MM.1S (cell line): ENCODE data around the gene FGF12.
A peak's percentile ranks its signal among the peaks of the same experiment; 100 is the strongest.
"Not testable (repeated sequence)": the region's sequence is repeated elsewhere in the genome, so short reads cannot be mapped to it uniquely, and the experiment has no call there.

ENCODE experiments used
- DNase-seq: peaks from one replicate; pipeline ENCODE4 v3.0.0-alpha.2; 2015
- H2AFZ ChIP-seq: fragments of 300-600 bp; sonication (generic); 2 replicates; pipeline ENCODE4 v1.6.0; 2016; ENCODE audit warnings: antibody characterized with exemption, low read length
- H3F3A ChIP-seq: fragments of 300-600 bp; sonication (generic); 2 replicates; pipeline ENCODE4 v1.6.1; 2016; ENCODE audit warnings: mild to moderate bottlenecking, antibody characterized with exemption, low read length, moderate library complexity, mixed read lengths; ENCODE audit not compliant: insufficient read depth
- H3K27ac ChIP-seq: fragments of 300-600 bp; sonication (generic); 2 replicates; pipeline ENCODE4 v1.5.1; 2016; ENCODE audit warnings: mild to moderate bottlenecking, low read length
- H3K27me3 ChIP-seq: fragments of 300-600 bp; sonication (generic); replicated peaks from 2 replicates; pipeline ENCODE4 v1.6.0; 2016; ENCODE audit warnings: low read length; ENCODE audit not compliant: insufficient read depth
- H3K36me3 ChIP-seq: fragments of 300-600 bp; sonication (generic); replicated peaks from 2 replicates; pipeline ENCODE4 v1.6.1; 2016; ENCODE audit warnings: mild to moderate bottlenecking, low read length, mixed read lengths; ENCODE audit not compliant: insufficient read depth
- H3K4me1 ChIP-seq: fragments of 300-600 bp; sonication (generic); 2 replicates; pipeline ENCODE4 v1.6.1; 2016; ENCODE audit warnings: low read length, mixed read lengths
- H3K4me2 ChIP-seq: fragments of 300-600 bp; sonication (generic); 2 replicates; pipeline ENCODE4 v1.6.0; 2016; ENCODE audit warnings: low read depth, low read length
- H3K4me3 ChIP-seq: fragments of 300-600 bp; sonication (generic); 2 replicates; pipeline ENCODE4 v1.5.1; 2016; ENCODE audit warnings: low read length, mixed read lengths
- H3K79me2 ChIP-seq: fragments of 300-600 bp; sonication (generic); 2 replicates; pipeline ENCODE4 v1.6.1; 2016; ENCODE audit warnings: mixed run types, low read length, mixed read lengths
- H3K9ac ChIP-seq: fragments of 300-600 bp; sonication (generic); 2 replicates; pipeline ENCODE4 v1.6.1; 2016; ENCODE audit warnings: low read length, mixed read lengths
- H3K9me2 ChIP-seq: fragments of 300-600 bp; sonication (generic); replicated peaks from 2 replicates; pipeline ENCODE4 v1.6.1; 2016; ENCODE audit warnings: mild to moderate bottlenecking, low read length, mixed read lengths; ENCODE audit not compliant: insufficient read depth
- H3K9me3 ChIP-seq: fragments of 300-600 bp; sonication (generic); replicated peaks from 2 replicates; pipeline ENCODE4 v1.6.1; 2016; ENCODE audit warnings: mild to moderate bottlenecking, low read length, mixed read lengths; ENCODE audit not compliant: insufficient read depth
- H4K20me1 ChIP-seq: fragments of 300-600 bp; sonication (generic); 2 replicates; pipeline ENCODE4 v1.6.1; 2016; ENCODE audit warnings: mild to moderate bottlenecking, low read length, moderate library complexity, mixed read lengths; ENCODE audit not compliant: insufficient read depth
- EZH2 ChIP-seq: fragments of 300-600 bp; sonication (generic); optimal IDR thresholded peaks from 2 replicates; pipeline ENCODE3; 2017; ENCODE audit warnings: low read depth, mild to moderate bottlenecking, antibody characterized with exemption, low read length, mixed read lengths
- EZH2phosphoT487 ChIP-seq: fragments of 300-600 bp; sonication (generic); IDR thresholded peaks from 2 replicates; pipeline ENCODE4 v1.6.1; 2018; ENCODE audit warnings: antibody characterized with exemption, low read length
- TF ChIP-seq, protein P1 (sequence below): fragments of 300-600 bp; sonication (generic); IDR thresholded peaks from 2 replicates; pipeline ENCODE4 v1.5.1; 2016; ENCODE audit warnings: antibody characterized with exemption, low read length, mixed read lengths

The FGF12 gene

DNA sequence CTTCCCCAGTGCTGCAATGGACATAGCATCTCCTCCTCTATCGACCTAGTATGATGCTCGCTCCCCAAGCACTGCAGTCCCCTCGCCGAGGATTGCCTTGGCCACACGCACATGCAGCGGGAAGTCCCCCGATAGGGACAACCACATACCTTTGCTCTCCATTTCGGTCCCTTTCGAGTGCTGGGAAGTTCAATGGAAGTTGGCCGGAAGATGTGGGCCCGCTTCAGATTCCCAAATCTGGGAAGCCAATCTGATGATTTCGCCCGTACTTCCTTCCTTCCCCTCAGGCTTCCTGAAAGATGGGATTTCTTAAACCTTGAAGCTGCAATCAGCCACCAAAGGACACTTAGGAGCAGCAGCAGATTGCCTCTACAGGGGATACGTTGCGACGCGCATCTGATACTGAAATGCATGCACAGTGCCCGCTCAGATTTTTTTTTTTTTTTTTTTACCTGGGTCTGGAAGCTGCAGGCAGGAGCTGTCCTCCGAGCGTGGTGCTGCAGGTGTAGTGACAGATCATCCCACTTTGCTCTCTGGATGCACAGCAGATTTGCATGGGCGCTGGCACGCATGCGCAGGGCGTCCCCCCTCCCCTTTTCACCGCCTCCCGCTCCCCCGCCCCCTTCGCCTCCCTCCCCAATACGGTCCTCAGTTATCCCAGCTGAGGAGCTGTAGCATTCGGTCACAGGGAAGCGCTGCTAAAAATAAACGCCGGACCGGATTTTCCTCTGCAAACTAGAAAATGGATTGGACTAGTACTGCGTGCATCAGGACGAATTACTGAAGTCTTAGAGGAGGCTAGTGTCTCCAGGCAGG, at the start of gene FGF12:
Gene FGF12 (minus strand): TSS at position 510 of the 816 bp plus-strand sequence.
- Histone ChIP-seq H3K4me1 (no peaks in the 10 kb centered on the region), H3K27me3 (no peaks in the 10 kb centered on the region), H3K36me3 (no peaks in the 10 kb centered on the region), H3F3A (no peaks in the 10 kb centered on the region), H3K4me2 (peak within 1 kb of the TSS; percentile 71), H3K9me3 (no peaks in the 10 kb centered on the region), H3K4me3 (peak within 1 kb of the TSS; percentile 59), H3K9me2 (no peaks in the 10 kb centered on the region), H2AFZ (peak within 1 kb of the TSS; percentile 78), H3K27ac (no peak within 1 kb of the TSS), H4K20me1 (no peaks in the 10 kb centered on the region), H3K79me2 (no peaks in the 10 kb centered on the region), H3K9ac (no peak within 1 kb of the TSS)
- DNase-seq: peak; percentile 96
- TF ChIP-seq EZH2 (no peak), EZH2phosphoT487 (no peak)
- TF ChIP-seq, protein P1, sequence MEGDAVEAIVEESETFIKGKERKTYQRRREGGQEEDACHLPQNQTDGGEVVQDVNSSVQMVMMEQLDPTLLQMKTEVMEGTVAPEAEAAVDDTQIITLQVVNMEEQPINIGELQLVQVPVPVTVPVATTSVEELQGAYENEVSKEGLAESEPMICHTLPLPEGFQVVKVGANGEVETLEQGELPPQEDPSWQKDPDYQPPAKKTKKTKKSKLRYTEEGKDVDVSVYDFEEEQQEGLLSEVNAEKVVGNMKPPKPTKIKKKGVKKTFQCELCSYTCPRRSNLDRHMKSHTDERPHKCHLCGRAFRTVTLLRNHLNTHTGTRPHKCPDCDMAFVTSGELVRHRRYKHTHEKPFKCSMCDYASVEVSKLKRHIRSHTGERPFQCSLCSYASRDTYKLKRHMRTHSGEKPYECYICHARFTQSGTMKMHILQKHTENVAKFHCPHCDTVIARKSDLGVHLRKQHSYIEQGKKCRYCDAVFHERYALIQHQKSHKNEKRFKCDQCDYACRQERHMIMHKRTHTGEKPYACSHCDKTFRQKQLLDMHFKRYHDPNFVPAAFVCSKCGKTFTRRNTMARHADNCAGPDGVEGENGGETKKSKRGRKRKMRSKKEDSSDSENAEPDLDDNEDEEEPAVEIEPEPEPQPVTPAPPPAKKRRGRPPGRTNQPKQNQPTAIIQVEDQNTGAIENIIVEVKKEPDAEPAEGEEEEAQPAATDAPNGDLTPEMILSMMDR: no peak

DNA sequence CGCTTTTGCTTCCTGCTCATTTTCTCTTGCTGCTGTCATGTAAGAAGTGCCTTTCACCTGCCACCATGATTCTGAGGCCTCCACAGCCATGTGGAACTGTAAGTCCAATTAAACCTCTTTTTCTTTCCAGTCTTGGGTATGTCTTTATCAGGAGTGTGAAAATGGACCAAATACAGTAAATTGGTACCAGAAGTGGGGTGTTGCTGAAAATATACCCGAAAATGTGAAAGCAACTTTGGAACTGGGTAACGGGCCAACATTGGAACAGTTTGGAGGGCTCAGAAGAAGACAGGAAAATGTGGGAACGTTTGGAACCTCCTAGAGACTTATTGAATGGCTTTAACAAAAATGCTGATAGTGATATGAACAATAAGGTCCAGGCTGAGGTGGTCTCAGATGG, 47.0 kb upstream of the FGF12 start:
- not testable (repeated sequence) for H4K20me1 ChIP-seq, H3K79me2 ChIP-seq, H3K27me3 ChIP-seq, H3K4me1 ChIP-seq, H3K9ac ChIP-seq, H3K36me3 ChIP-seq, H3F3A ChIP-seq, H3K4me3 ChIP-seq, DNase-seq, H3K9me2 ChIP-seq, H2AFZ ChIP-seq, H3K27ac ChIP-seq, H3K4me2 ChIP-seq, H3K9me3 ChIP-seq

DNA sequence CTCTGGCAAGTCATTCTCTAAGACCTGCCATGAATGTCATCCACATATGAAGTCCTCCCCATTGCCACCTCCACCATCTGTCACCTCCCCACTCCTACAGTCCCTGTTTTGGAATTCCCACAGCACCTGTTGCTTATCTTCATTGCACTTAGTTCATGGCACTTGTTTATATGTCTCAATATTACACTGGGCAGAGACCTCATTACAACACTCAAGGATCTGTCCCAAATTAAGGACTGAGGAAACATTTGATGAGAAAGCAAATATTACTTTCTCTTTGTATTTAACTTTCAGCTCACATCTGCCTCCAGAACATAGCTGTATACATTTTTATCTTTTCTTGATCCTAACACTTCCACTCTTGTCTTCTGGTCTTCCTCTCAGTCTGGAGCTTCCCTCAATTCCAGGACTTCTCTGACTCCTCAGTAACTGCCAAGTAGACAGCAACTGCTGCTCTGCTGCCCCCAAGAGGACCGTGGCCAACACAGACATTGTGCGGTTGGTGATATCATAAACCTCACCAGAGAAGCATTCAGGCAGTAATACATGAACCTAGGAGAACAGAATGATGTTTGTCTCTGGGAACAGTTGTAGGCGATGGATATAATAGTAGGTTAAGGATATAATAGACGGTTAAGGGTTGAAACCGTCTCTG, 45.0 kb upstream of the FGF12 start:
- Histone ChIP-seq H3K27ac (no peak overlapping the region), H3K79me2 (no peaks in the 10 kb centered on the region), H4K20me1 (no peaks in the 10 kb centered on the region), H3K36me3 (no peaks in the 10 kb centered on the region), H3K27me3 (no peaks in the 10 kb centered on the region), H3K4me1 (no peaks in the 10 kb centered on the region), H3K9me2 (no peaks in the 10 kb centered on the region), H3F3A (no peaks in the 10 kb centered on the region), H3K4me2 (no peak overlapping the region), H3K9me3 (no peaks in the 10 kb centered on the region), H3K9ac (no peak overlapping the region), H2AFZ (no peak overlapping the region), H3K4me3 (no peak overlapping the region)
- peak; percentile 23 for DNase-seq
- TF ChIP-seq, protein P1: peak; percentile 45
- TF ChIP-seq EZH2: no peak

DNA sequence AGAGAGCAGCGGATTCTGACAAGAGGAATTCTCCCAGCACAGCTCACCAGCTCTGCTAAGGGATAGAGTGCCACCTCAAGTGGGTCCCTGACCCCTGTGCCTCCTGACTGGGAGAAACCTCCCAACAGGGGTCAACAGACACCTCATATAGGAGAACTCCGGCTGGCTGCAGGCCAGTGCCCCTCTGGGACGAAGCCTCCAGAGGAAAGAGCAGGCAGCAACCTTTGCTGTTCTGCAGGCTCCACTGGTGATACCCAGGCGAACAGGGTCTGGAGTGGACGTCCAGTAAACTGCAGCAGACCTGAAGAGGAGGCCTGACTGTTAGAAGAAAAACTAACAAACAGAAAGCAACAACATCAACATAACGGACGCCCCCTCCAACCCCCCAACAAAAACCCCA, 31.3 kb upstream of the FGF12 start:
- no peak overlapping the region for H3K4me3 ChIP-seq
- no peaks in the 10 kb centered on the region for H3F3A ChIP-seq
- no peak overlapping the region for H2AFZ ChIP-seq
- H3K9me3 ChIP-seq: no peaks in the 10 kb centered on the region
- TF ChIP-seq EZH2phosphoT487: no peak
- no peak for TF ChIP-seq EZH2
- no peaks in the 10 kb centered on the region for H3K79me2 ChIP-seq
- H3K27ac ChIP-seq: no peak overlapping the region
- H3K36me3 ChIP-seq: no peaks in the 10 kb centered on the region
- H3K4me1 ChIP-seq: no peaks in the 10 kb centered on the region
- H3K9me2 ChIP-seq: no peaks in the 10 kb centered on the region
- H3K27me3 ChIP-seq: no peaks in the 10 kb centered on the region
- DNase-seq: no peak
- H3K9ac ChIP-seq: no peak overlapping the region
- no peaks in the 10 kb centered on the region for H4K20me1 ChIP-seq
- H3K4me2 ChIP-seq: no peak overlapping the region
